Upper lobe of left lung (tissue), 4 donors: ENCODE data around the gene PPAN.
A peak's percentile ranks its signal among the peaks of the same experiment; 100 is the strongest.

Experiments used
- POLR2A ChIP-seq, 4 donors: fragments of 450-650 bp; IDR thresholded peaks; one replicate each; pipeline ENCODE4 v1.5.1; 2016 to 2017; ENCODE audit warnings: antibody characterized with exemption in 4 of 4, mild to moderate bottlenecking in 2 of 4
- TF ChIP-seq, protein P1 (sequence below), 6 experiments: fragments of 450-650 bp in 4 of 6; fragments of 200-600 bp in 2 of 6; sonication (generic) in 2 of 6; IDR thresholded peaks; one replicate each; pipeline ENCODE4 v1.5.1; 2016 to 2019; ENCODE audit warnings: antibody characterized with exemption in 6 of 6

DNA sequence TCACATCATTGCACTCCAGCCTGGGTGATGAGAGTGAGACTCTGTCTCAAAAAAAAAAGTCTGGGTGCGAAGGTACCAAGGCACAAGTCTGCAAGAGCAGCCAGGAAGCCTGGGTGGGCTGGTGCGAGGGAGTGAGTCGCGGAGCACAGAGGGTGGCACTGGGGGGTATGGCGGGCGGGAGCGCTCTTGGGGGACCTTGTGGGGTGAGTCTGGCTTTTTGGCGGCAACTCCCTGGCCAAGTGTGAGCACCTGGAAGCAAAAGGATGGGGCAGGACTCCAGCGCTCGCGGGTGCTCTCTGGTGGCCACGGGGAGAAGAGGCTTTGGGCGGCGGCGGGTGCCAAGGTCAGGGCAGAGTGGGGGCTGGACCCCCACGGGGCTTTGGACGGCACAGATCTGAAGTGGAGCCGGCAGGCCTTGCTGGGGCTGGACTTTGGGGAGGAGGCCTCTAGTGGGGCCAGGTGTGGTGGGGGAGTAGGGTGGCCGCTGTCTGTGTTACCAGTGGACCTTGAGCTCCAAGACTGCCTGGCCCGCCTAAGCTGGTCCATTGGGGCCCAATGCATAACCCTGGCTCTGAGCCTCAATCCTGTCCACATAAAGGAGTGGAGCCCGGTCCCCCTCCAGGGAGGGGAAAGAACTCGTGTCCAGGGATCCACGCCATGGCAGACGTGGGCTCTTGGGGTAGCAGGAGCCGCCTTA lies 6.9 kb downstream of the PPAN start:
- TF ChIP-seq POLR2A (IDR thresholded peaks at IDR 0.05): no peak
- TF ChIP-seq, protein P1, sequence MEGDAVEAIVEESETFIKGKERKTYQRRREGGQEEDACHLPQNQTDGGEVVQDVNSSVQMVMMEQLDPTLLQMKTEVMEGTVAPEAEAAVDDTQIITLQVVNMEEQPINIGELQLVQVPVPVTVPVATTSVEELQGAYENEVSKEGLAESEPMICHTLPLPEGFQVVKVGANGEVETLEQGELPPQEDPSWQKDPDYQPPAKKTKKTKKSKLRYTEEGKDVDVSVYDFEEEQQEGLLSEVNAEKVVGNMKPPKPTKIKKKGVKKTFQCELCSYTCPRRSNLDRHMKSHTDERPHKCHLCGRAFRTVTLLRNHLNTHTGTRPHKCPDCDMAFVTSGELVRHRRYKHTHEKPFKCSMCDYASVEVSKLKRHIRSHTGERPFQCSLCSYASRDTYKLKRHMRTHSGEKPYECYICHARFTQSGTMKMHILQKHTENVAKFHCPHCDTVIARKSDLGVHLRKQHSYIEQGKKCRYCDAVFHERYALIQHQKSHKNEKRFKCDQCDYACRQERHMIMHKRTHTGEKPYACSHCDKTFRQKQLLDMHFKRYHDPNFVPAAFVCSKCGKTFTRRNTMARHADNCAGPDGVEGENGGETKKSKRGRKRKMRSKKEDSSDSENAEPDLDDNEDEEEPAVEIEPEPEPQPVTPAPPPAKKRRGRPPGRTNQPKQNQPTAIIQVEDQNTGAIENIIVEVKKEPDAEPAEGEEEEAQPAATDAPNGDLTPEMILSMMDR (IDR thresholded peaks at IDR 0.05): peak in 5 of 6 experiments; percentile 37 to 67 (median 59)
